Measurements from ENCODE around the gene ZNF273. TPM values are rescaled to one million over a fixed set of nuclear protein-coding genes. Genes with fewer than 3 reads are reported as not detected.

The ZNF273 gene
- total RNA-seq, 1 experiment from 2014 or later, result 6.6 TPM

DNA sequence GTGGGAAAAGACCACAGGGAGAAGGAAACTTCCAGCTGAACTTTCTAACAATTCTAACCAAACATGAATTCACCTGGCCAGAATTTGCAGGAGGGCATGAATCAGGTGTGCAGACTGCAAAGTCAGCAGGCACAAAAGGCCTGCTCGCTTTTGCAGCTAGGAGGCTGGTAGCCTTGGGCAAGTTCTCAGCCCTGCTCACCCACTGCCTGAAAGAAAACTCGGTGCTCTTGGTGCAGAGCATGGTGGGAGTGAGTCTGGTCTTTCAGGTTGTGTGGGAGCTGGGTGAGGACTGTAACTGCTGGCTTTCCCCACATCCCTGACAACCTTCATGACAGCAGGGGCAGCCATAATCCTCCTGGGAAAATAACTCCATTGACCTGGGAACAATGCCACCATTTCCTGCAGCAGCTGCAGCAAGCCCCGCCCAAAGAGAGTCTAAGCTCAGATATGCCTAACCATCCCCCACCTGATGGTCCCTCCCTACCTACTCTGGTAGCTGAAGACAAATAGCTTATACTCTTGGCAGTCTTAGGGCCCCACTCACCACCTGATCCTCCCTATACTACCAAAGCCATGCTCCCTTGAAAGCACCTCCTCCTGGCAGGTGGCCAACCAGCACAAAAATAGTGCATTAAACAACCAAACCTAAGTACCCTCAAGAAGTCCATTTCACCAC lies 56.1 kb downstream of the ZNF273 start:
- no peaks in the 10 kb centered on the region for H3K9me3 ChIP-seq (ENCODE audit: control insufficient read depth in 1 of 2, insufficient read depth in 1 of 2, low read depth in 1 of 2, low read length in 2 of 2)
- H3K79me2 ChIP-seq (ENCODE audit: insufficient read depth, low read length), result no peaks in the 10 kb centered on the region
- no peaks in the 10 kb centered on the region for H4K20me1 ChIP-seq (ENCODE audit: insufficient read depth)
- POLR2A ChIA-PET, result no interaction called here
- no peaks in the 10 kb centered on the region for H3K9me2 ChIP-seq (ENCODE audit: insufficient read depth)
- H3K27me3 ChIP-seq (ENCODE audit: insufficient read depth, low read length), result no peaks in the 10 kb centered on the region
- no peak for ATAC-seq
- no peak overlapping the region for H3K27ac ChIP-seq (ENCODE audit: low read depth, low read length)
- H3K4me1 ChIP-seq (ENCODE audit: control insufficient read depth in 1 of 2, insufficient read depth in 2 of 2, low read length in 2 of 2), result no peaks in the 10 kb centered on the region
- H3K9ac ChIP-seq (ENCODE audit: low read length), result no peak overlapping the region
- RAD21 ChIA-PET (ENCODE audit: low non-redundant PET in 1 of 2, low total read pairs in 2 of 2, uncharacterized antibody in 2 of 2, unreplicated experiment in 2 of 2), result no interaction called here
- no peaks in the 10 kb centered on the region for H3K36me3 ChIP-seq (ENCODE audit: control insufficient read depth in 1 of 2, insufficient read depth in 2 of 2, low read length in 2 of 2)
- intact Hi-C loops (cut with micrococcal nuclease), result no loop called here
- CTCF ChIA-PET, result no interaction called here
- TF ChIP-seq FOSL1 (IDR thresholded peaks at IDR 0.05; ENCODE audit: low read depth) (no peak), EGR1 (IDR thresholded peaks at IDR 0.05; ENCODE audit: low read depth) (no peak), ATF3 (IDR thresholded peaks at IDR 0.05) (no peak), ZFX (IDR thresholded peaks at IDR 0.05) (no peak), JUND (IDR thresholded peaks at IDR 0.05) (no peak), EZH2phosphoT487 (IDR thresholded peaks at IDR 0.05; ENCODE audit: borderline replicate concordance) (no peak), TCF7L2 (IDR thresholded peaks at IDR 0.05; ENCODE audit: borderline replicate concordance, extremely low read depth, insufficient read depth, insufficient read length) (no peak), YY1 (IDR thresholded peaks at IDR 0.05; ENCODE audit: extremely low read depth, insufficient replicate concordance, low read depth, low read length) (no peak), ELF1 (IDR thresholded peaks at IDR 0.05; ENCODE audit: borderline replicate concordance, low read depth) (no peak), POLR2AphosphoS5 (IDR thresholded peaks at IDR 0.05; ENCODE audit: low read depth, low read length) (no peak), REST (IDR thresholded peaks at IDR 0.05; ENCODE audit: low read depth) (no peak), SIN3A (IDR thresholded peaks at IDR 0.05; ENCODE audit: low read depth) (no peak), RAD21 (IDR thresholded peaks at IDR 0.05; ENCODE audit: low read depth) (no peak), CBX3 (IDR thresholded peaks at IDR 0.05; ENCODE audit: low read depth) (no peak), EZH2 (IDR thresholded peaks at IDR 0.05) (no peak)
- TF ChIP-seq, protein P1, sequence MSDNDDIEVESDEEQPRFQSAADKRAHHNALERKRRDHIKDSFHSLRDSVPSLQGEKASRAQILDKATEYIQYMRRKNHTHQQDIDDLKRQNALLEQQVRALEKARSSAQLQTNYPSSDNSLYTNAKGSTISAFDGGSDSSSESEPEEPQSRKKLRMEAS (IDR thresholded peaks at IDR 0.05), result no peak
- TF ChIP-seq, protein P2, sequence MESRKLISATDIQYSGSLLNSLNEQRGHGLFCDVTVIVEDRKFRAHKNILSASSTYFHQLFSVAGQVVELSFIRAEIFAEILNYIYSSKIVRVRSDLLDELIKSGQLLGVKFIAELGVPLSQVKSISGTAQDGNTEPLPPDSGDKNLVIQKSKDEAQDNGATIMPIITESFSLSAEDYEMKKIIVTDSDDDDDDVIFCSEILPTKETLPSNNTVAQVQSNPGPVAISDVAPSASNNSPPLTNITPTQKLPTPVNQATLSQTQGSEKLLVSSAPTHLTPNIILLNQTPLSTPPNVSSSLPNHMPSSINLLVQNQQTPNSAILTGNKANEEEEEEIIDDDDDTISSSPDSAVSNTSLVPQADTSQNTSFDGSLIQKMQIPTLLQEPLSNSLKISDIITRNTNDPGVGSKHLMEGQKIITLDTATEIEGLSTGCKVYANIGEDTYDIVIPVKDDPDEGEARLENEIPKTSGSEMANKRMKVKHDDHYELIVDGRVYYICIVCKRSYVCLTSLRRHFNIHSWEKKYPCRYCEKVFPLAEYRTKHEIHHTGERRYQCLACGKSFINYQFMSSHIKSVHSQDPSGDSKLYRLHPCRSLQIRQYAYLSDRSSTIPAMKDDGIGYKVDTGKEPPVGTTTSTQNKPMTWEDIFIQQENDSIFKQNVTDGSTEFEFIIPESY (IDR thresholded peaks at IDR 0.05; ENCODE audit: extremely low read depth, insufficient replicate concordance, low read length), result no peak
- no peak overlapping the region for H3K4me2 ChIP-seq (ENCODE audit: low read length)
- no peak overlapping the region for H3K4me3 ChIP-seq (replicated peaks in 1 of 2; ENCODE audit: low read depth in 1 of 2, low read length in 2 of 2)
- no TSS peak for BruUV-seq (replicated peaks)
- H2AFZ ChIP-seq (ENCODE audit: low read depth, low read length, poor library complexity, severe bottlenecking), result no peak overlapping the region
- DNase-seq (ENCODE audit: low read depth, low spot score), result no peak
